Measurements from ENCODE around the gene SCUBE1.
"Not testable (repeated sequence)": the region's sequence is repeated elsewhere in the genome, so short reads cannot be mapped to it uniquely, and the experiment has no call there.

SCUBE1 gene

GRCh38 chr22:43355688-43356087, 12.5 kb upstream of the SCUBE1 start:
- DNase-seq = not testable (repeated sequence)

DNA sequence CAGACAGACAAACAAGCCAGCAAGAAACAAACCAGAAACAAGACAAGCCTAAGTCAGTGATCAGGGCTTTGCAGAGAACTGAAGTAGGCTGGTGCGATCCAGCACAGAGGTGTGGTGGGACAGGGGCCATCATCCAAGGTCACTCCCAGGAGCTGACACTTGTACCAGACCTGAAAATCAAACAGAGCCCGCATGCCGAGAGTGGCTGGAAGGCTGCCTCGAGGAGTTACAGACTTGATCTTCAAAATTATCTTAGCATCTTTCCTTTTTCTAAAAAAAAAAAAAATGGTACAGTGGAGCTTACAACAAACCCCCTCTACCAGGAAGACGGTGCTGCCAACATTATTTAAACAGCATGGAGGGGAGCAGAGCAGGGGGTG, 8.8 kb upstream of the SCUBE1 start:
- no peak for DNase-seq

GRCh38 chr22:43349636-43350035, 6.5 kb upstream of the SCUBE1 start:
- no peak for DNase-seq

DNA sequence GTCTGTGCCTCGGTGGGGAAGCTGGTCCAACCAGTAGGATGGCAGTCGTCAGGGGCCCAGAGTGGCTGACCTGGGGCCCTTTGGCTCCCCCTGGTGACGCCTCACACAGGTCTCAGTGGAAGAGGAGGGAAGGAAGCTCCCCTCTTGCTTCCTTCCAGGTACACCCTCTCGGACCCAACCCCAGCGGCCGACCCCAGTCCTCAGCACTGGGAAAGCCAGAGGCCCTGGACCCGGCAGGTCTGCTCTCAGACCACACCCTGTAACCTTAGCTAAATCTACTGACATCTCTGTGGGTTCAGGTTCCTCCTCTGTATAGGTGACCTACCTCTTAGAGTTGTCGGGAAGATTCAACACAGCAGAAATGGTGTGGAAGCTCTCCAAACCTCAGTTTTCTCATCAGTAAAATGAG, 3.4 kb upstream of the SCUBE1 start:
- DNase-seq = peak in 1 of 2 experiments; percentile 14

DNA sequence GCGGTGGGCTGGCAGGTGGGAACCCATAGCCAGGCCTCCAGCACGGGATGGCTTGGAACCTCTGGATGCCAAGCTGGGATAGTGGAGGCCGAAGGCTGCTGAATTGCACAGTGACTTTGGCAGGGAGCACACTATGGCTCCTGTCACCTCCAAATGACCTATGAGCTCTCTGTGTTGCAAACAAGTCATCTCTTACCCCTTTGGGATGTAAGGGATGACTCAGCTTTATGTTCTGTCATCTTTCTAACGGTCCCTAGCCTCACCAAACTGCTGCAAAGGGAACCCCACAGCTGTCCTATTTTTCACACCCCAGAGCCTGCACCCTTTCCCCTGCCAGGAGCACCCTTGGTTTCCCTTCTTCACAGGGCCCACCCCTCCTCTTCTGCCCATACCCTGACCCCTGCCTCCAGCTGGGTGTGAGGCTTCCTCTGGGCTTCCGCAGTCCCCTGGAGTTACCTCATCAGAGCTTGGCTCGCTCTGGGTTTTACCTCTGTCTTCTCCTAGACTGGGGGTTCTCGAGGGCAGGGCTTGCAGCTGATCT, 2.7 kb upstream of the SCUBE1 start:
- no peak for DNase-seq

- no peak for DNase-seq
Observed at GRCh38 chr22:43345356-43345755, 2.2 kb upstream of the SCUBE1 start.

DNA sequence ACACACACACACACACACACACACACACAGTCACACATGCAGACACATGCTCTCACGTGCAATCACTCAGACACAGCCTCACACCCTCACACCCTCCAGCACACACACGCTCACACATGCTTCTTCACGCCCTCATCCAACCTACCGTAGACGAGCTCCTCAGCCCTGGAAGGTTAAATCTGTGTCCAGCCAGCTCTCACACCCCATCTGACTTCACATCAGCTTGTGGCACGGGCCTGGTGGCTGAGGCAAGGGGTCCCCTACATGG, 1.3 kb upstream of the SCUBE1 start:
- DNase-seq = no peak

DNA sequence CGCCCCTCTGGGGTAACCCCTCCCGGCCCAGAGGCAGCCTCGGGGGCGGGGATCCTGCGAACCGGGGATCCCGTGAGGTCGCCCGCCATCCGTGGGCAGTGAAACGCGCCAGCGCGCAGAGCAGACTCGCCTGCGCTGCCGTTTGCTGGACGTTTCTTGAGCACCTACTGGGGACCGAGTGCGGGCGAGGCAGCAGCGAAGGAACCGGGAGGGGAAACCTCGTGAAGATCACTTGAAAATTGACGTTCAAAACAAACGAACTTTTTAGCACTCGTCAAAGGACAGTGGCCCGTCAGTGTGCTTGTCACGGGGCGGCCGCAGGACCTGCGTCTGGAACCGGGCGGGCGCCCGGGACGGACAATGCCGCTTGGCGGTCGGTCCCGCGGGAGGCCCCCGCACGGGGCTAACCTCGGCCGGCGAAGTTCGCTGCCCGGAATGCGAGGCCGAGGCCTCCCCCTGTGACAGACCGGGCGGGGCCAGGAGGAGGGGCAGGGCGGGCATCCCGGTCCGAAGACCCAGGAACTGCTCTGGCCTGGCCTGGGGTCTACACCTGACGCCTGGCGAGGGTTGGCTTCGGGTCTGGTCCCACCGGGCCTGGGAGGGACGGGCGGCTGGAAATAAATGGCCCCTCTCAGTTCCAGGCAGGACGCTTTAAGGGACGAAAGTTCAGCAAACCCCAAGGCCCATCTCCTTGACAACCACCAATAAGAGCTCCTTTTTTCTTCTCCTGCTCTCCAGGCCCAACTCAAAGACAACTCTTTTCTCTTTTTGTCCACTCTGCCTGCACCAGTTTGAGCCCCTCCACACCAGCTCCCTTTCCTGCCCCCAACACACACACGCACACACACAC, 723 bp upstream of the SCUBE1 start:
- DNase-seq = no peak

- no peak for DNase-seq
Observed at GRCh38 chr22:43342347-43343261, 568 bp downstream of the SCUBE1 start.

DNA sequence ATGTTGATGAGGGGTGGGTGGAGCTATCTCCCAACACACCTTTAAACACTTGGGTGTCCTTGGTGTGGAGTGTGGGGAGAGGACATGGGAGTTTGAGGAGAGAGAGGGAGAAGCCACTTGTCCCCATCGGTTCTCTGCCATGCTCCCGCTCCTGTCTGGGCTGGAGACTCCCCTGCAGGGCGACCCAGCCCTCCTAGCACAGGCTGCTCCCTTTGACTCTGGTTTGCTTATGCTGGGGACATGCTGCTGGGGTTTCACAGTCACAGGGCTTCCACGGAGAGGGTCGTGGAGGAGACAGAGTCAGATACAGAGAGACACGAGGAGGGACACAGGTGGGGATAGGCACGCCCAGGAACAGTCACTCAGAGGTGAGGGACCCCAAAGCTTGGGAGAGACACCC, 1.6 kb downstream of the SCUBE1 start:
- DNase-seq = no peak

DNA sequence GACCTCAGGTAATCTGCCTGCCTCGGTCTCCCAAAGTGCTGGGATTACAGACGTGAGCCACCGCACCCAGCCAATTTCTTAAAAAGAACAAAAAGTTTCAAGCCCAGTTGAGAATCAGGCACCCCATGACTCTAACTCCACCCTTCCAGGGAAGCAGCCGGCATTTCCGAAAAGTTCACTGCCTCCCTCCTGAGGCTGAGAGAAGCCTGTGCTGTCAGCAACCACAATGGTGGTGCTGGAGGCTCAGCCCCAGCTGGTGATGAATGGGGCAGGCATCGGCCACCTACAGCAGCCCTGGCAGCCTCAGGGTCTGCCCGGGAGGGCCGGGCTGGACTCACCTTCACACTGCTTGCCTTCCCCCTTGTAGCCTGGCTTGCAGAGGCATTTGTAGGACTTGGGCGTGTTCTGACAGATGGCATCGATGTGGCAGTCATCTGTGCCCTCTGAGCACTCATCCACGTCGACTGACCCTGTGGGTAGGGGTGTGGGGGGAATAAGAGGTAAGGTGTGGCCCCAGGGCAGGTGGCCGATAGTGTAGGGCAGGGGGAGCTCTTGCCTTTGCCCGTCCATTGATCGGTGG, 4.3 kb downstream of the SCUBE1 start:
- no peak for DNase-seq

- no peak for DNase-seq
Observed at GRCh38 chr22:43337946-43338345, 5.2 kb downstream of the SCUBE1 start.

DNA sequence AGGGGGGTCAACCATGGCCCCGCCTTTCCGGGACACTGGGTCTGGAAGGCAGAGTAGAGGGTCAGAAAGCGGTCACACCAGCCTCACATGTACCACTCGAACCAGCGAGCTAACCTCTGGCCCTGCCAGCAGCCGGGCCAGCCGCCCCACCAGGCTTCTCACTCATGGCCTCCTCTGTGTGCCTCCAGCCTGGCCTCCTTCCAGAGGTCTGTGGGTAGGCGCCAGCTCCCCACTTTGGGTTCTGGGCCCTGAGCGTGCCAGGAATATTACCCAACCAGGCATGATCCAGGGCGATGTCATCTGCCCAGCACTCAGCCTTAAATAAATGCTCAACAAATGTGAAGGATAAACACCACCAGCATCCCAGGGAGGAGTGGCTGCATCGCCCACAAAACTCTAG, 5.8 kb downstream of the SCUBE1 start:
- DNase-seq = no peak

- no peak for DNase-seq
Observed at GRCh38 chr22:43334378-43334777, 8.8 kb downstream of the SCUBE1 start.

GRCh38 chr22:43333978-43334377, 9.2 kb downstream of the SCUBE1 start:
- no peak for DNase-seq

DNA sequence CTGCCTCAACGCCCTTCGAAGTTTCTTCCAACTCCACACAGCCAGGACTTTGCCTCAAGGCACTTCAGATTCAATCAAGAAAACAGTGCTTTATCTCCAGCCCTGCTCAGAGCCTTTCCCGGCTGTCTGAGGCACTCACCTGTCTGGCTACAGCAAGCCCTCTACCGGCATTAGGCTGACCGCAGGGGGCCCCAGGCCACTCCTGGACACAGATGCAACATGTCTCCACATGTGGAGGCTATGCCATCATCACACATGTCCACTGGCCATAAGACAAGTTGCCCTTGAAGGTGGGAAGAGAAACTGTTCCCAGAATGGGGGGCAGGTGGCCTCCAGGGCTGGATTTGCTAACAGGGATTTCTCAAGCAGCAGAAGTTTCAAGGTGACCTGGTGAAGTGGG, 10.0 kb downstream of the SCUBE1 start:
- no peak for DNase-seq

- no peak for DNase-seq
Observed at GRCh38 chr22:43331698-43332097, 11.5 kb downstream of the SCUBE1 start.

DNA sequence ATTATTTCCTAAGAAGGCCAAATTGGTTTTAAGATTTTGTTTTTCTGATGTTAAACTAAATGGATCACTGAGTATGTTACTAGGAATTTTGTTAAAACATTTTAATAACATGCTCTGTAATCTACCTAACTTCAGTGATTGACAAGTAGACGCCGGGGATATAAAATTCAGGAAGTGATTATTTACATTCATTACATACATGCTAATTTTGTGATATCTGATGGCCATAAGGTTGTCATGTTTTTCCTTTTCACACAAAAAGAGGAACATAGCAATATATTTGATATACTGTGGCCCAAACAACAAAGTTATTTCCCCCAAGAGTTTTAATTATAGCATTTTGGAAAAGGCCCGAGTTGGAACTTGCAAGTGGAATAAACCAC, 12.1 kb downstream of the SCUBE1 start:
- DNase-seq = no peak

DNA sequence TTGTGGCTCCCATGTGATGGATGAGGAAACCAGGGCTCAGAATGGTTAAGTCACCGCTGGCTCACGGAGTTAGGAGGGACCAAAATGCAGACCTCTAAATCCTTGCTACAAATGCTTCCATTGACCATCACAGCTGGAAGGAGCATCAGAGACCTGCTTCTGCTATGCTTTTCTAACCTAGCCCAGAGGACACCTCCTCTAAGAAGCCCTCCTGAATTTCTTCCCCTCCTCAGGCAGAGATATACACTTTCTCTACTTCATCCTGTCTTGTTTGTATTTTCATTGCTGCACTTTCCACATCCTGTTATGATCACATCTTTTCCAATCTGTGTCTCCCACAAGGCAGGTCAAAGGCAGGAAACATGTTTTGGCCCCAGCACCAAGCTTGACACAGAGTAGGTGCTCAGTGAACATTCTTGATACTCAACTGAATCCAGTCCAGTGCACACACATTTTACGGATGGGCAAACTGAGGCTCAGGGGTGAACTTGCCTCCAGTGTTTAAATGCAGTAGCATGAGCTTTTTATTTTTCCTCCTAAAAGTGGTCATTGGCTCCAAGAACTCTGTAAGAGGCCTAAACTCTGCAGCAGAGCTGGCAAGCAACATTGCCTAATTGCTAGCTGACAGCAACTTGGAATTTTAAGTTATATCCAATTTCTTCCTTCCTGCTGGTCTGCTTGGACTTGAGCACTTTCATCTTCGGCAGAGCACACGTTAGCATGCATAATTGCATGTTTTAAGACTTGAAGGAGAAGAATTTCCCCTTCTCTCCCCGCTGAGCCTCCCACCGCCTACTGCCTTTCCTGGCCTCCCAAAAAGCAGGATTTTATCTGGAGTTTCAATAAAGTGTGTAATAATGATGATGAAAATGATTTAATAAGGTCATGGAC, 12.7 kb downstream of the SCUBE1 start:
- DNase-seq = no peak

- DNase-seq = no peak
Observed at GRCh38 chr22:43329061-43329460, 14.1 kb downstream of the SCUBE1 start.

GRCh38 chr22:43327157-43327438, 16.1 kb downstream of the SCUBE1 start:
- no peak for DNase-seq

DNA sequence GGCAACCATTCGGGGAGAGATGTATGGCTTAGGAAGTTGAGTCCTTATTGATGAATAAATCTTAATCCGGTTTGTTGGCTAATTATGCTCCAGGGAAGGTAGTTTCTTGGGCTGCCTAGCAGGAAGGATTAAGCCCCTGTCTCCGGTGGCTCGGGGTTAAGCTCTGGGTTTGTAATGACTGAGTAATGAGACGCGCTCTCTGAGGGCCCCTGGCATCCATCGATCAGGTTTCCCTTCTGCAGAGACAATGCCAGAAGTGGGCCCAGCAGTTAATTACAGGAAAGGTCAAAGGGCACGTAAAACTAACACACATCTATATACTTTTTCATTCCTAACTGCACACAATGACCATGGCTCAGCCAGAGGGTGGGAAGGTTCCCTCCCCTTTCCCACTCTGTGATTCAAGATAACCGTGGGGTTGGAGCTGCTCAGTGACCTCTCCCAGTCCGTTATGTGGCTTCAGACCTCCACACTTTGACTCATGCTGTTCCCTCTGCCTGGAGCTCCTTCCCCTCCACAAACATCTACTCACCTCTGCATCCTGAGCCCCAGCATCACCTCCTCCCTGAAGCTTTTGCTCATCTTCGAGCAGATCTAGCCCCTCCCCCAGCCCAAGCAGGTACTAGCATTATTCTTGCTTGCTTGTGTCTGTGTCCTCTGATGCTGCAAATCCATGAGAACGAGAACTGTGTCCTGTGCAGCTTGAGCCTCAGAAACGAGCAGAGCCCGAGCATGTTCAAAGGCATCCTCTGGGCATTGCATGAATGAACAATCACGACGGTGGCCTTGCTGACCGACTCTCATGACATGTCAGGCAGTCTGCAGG, 16.6 kb downstream of the SCUBE1 start:
- no peak for DNase-seq

Data from NCI-H187 (cell line).